ENCODE data around the gene BFSP1. TPM values are rescaled to one million over a fixed set of nuclear protein-coding genes. Genes with fewer than 3 reads are reported as not detected.

Gene BFSP1
- total RNA-seq, 2 donors from 2014 or later, result 9.4 to 12.0 TPM

DNA sequence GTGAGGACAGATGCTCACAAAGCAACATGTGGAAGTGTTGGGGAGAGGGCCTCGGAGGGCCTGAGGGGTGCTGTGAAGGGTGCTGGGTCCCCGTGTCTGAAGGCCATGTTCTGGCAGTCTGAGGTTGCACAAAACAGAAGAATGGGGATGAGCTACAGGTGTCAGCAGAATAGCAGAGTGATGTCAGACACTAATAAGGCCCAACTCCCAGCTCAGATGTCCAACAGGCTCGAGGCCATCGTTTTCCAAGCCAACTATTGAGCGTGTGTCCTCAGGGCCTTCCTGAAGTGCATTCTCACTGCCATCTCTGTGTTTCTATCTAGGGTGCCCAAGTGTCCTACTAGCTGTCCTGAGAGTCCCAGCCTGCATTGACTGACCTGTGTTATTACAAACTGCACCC is 7.9 kb downstream of the BFSP1 start:
- H3K27me3 Mint-ChIP-seq (ENCODE audit: insufficient read depth), result peaks cover 3% of the 10 kb centered on the region
- no peaks in the 10 kb centered on the region for H3K36me3 Mint-ChIP-seq (ENCODE audit: low read depth)

DNA sequence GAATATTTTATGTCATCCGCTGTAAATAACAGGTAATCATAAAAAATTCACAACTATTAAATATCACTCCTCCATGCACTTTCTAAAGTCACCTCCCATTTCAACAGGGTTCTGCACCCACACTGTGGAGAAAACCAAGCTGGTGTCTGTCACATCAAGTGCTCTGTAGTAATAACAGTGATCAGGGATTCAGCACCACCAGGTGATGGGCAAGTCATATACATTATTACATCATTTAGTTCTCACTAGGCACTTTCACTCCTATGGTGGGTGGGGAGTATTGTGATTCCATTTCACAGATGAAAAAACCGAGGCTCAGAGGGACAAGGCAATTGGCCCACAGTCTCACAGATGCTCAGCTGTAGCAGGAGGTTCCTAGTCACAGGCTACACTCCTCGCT is 8.7 kb downstream of the BFSP1 start:
- H3K27ac ChIP-seq (ENCODE audit: low read depth, low read length), result no peak overlapping the region
- H3K4me3 ChIP-seq (ENCODE audit: low read length), result no peak overlapping the region
- Mint-ChIP-seq H3K4me3 (no peak overlapping the region), H3K27ac (no peak overlapping the region), H3K36me3 (ENCODE audit: low read depth) (peaks cover 2% of the 10 kb centered on the region), H3K27me3 (ENCODE audit: insufficient read depth) (peaks cover 3% of the 10 kb centered on the region), H3K4me1 (peaks cover 4% of the 10 kb centered on the region), H3K9me3 (no peaks in the 10 kb centered on the region)
- no peaks in the 10 kb centered on the region for H3K4me1 ChIP-seq (ENCODE audit: control insufficient read depth, insufficient read depth, low read length)
- TF ChIP-seq, protein P1, sequence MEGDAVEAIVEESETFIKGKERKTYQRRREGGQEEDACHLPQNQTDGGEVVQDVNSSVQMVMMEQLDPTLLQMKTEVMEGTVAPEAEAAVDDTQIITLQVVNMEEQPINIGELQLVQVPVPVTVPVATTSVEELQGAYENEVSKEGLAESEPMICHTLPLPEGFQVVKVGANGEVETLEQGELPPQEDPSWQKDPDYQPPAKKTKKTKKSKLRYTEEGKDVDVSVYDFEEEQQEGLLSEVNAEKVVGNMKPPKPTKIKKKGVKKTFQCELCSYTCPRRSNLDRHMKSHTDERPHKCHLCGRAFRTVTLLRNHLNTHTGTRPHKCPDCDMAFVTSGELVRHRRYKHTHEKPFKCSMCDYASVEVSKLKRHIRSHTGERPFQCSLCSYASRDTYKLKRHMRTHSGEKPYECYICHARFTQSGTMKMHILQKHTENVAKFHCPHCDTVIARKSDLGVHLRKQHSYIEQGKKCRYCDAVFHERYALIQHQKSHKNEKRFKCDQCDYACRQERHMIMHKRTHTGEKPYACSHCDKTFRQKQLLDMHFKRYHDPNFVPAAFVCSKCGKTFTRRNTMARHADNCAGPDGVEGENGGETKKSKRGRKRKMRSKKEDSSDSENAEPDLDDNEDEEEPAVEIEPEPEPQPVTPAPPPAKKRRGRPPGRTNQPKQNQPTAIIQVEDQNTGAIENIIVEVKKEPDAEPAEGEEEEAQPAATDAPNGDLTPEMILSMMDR (conservative IDR thresholded peaks at IDR 0.05), result no peak
- H3K27me3 ChIP-seq (ENCODE audit: control insufficient read depth, insufficient read depth, low read length, poor library complexity, severe bottlenecking), result no peaks in the 10 kb centered on the region
- WGBS, 2 experiments (ENCODE audit: insufficient coverage in 1 of 2, insufficient read length in 1 of 2), result 89 to 90% methylated on average over 2 to 3 of the region's 3 CpGs
- no peak for DNase-seq
- H3K9ac ChIP-seq (ENCODE audit: extremely low read depth, low read length, poor library complexity, severe bottlenecking), result no peak overlapping the region
- H3K9me3 ChIP-seq (ENCODE audit: control insufficient read depth, low read length), result no peaks in the 10 kb centered on the region
- no peaks in the 10 kb centered on the region for H3K36me3 ChIP-seq (ENCODE audit: control insufficient read depth, insufficient read depth, low read length)

More for the DNA sequence above, 7.9 kb downstream of the BFSP1 start:
- 88 to 98% methylated on average over 4 to 5 of the region's 5 CpGs for WGBS, 2 experiments (ENCODE audit: insufficient coverage in 1 of 2, insufficient read length in 1 of 2)
- Mint-ChIP-seq H3K27ac (no peak overlapping the region), H3K4me1 (peaks cover 4% of the 10 kb centered on the region), H3K4me3 (no peak overlapping the region), H3K9me3 (no peaks in the 10 kb centered on the region)
- H3K27me3 ChIP-seq (ENCODE audit: control insufficient read depth, insufficient read depth, low read length, poor library complexity, severe bottlenecking), result no peaks in the 10 kb centered on the region
- no peak overlapping the region for H3K9ac ChIP-seq (ENCODE audit: extremely low read depth, low read length, poor library complexity, severe bottlenecking)
- H3K27ac ChIP-seq (ENCODE audit: low read depth, low read length), result no peak overlapping the region
- H3K4me3 ChIP-seq (ENCODE audit: low read length), result no peak overlapping the region
- no peak for DNase-seq
- H3K36me3 ChIP-seq (ENCODE audit: control insufficient read depth, insufficient read depth, low read length), result no peaks in the 10 kb centered on the region
- no peaks in the 10 kb centered on the region for H3K4me1 ChIP-seq (ENCODE audit: control insufficient read depth, insufficient read depth, low read length)
- H3K9me3 ChIP-seq (ENCODE audit: control insufficient read depth, low read length), result no peaks in the 10 kb centered on the region
- TF ChIP-seq, protein P1 (conservative IDR thresholded peaks at IDR 0.05), result no peak

DNA sequence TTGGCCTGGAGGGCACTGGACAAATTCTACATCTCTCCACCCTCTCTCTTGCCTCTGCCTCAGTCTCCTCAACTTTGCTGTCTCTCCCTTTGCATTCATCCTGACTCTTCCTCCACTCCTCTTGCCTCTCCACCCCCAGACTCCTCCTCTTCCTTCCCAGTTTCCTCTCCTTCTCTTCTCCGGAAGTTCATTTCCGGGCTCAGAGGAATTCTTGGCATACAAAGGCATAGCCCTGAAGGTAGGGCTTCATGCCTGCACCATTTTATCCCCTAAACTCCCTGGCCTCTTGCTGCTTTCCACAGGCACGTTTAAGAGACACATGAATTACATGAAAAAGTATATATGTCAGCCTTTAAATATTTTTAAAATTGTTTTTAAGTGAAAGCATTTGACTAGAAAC is 10.6 kb downstream of the BFSP1 start:
- WGBS, 2 experiments (ENCODE audit: insufficient coverage in 1 of 2, insufficient read length in 1 of 2), result 61% methylated on average over 3 of the region's 3 CpGs; no CpG with 5 or more reads in 1 of the 2 experiments
- Mint-ChIP-seq H3K4me3 (no peak overlapping the region), H3K27me3 (ENCODE audit: insufficient read depth) (peaks cover under 1% of the 10 kb centered on the region), H3K9me3 (no peaks in the 10 kb centered on the region), H3K4me1 (peaks cover 3% of the 10 kb centered on the region), H3K27ac (no peak overlapping the region), H3K36me3 (ENCODE audit: low read depth) (peaks cover 5% of the 10 kb centered on the region)
- Histone ChIP-seq H3K27ac (ENCODE audit: low read depth, low read length) (no peak overlapping the region), H3K9ac (ENCODE audit: extremely low read depth, low read length, poor library complexity, severe bottlenecking) (no peak overlapping the region), H3K36me3 (ENCODE audit: control insufficient read depth, insufficient read depth, low read length) (no peaks in the 10 kb centered on the region), H3K27me3 (ENCODE audit: control insufficient read depth, insufficient read depth, low read length, poor library complexity, severe bottlenecking) (no peaks in the 10 kb centered on the region), H3K9me3 (ENCODE audit: control insufficient read depth, low read length) (no peaks in the 10 kb centered on the region), H3K4me1 (ENCODE audit: control insufficient read depth, insufficient read depth, low read length) (no peaks in the 10 kb centered on the region), H3K4me3 (ENCODE audit: low read length) (no peak overlapping the region)
- no peak for DNase-seq
- TF ChIP-seq, protein P1 (conservative IDR thresholded peaks at IDR 0.05), result no peak

Data from endodermal cell (in vitro differentiated cells).